G401 (cell line): ENCODE results near the gene AMIGO2. TPM values are rescaled to one million over a fixed set of nuclear protein-coding genes. Genes with fewer than 3 reads are reported as not detected.
A peak's percentile ranks its signal among the peaks of the same experiment; 100 is the strongest.
"Not testable (repeated sequence)": the region's sequence is repeated elsewhere in the genome, so short reads cannot be mapped to it uniquely, and the experiment has no call there.

Experiments
- DNase-seq: peaks from one replicate; pipeline ENCODE4 v3.0.0-alpha.2; 2015; ENCODE audit warnings: low spot score
- in situ Hi-C: cut with HindIII; loops from 2 replicates; pipeline ENCODE4 v1.10.0; 2016; ENCODE audit warnings: low sequenced_read_pairs, mixed read lengths
- total RNA-seq: library from RNA; depleted of rRNA; stranded (reverse); fragments of >200 nt; shearing (Covaris generic); gene quantifications from 2 replicates; pipeline ENCODE4 v1.2.3, GENCODE V29; 2014

AMIGO2 gene
- total RNA-seq, 1 experiment from 2014 or later = 186 TPM

- DNase-seq = no peak
- in situ Hi-C loops = no loop called here
Measured at GRCh38 chr12:47078733-47079467, 859 bp downstream of the AMIGO2 start.

- DNase-seq = no peak
- in situ Hi-C loops = no loop called here
Measured at GRCh38 chr12:47078086-47078395, 1.7 kb downstream of the AMIGO2 start.

GRCh38 chr12:47077206-47078085 lies 2.3 kb downstream of the AMIGO2 start:
- in situ Hi-C loops = no loop called here
- DNase-seq = no peak

GRCh38 chr12:47075192-47076084 lies 4.3 kb downstream of the AMIGO2 start:
- in situ Hi-C loops = no loop called here
- DNase-seq = peak; percentile 30

GRCh38 chr12:47074757-47075156 lies 5.0 kb downstream of the AMIGO2 start:
- in situ Hi-C loops = no loop called here
- DNase-seq = no peak

GRCh38 chr12:47073951-47074350 lies 5.8 kb downstream of the AMIGO2 start:
- in situ Hi-C loops = no loop called here
- DNase-seq = no peak

- in situ Hi-C loops = no loop called here
- DNase-seq = no peak
Measured at GRCh38 chr12:47071241-47071852, 8.4 kb downstream of the AMIGO2 start.

- DNase-seq = no peak
- in situ Hi-C loops = no loop called here
Measured at GRCh38 chr12:47070310-47070709, 9.4 kb downstream of the AMIGO2 start.

GRCh38 chr12:47068539-47068938 lies 11.2 kb downstream of the AMIGO2 start:
- in situ Hi-C loops = no loop called here
- peak; percentile 38 for DNase-seq

- in situ Hi-C loops = no loop called here
- DNase-seq = peak; percentile 57
Measured at GRCh38 chr12:47067771-47068431, 11.9 kb downstream of the AMIGO2 start.

GRCh38 chr12:47067176-47067575 lies 12.6 kb downstream of the AMIGO2 start:
- no peak for DNase-seq
- in situ Hi-C loops = no loop called here

GRCh38 chr12:47066278-47067025 lies 13.3 kb downstream of the AMIGO2 start:
- no peak for DNase-seq
- in situ Hi-C loops = no loop called here

- no peak for DNase-seq
- in situ Hi-C loops = no loop called here
Measured at GRCh38 chr12:47065546-47065945, 14.2 kb downstream of the AMIGO2 start.

- in situ Hi-C loops, DNase-seq: not testable (repeated sequence)
Measured at GRCh38 chr12:47058640-47059039, 21.1 kb downstream of the AMIGO2 start.

- DNase-seq, in situ Hi-C loops: not testable (repeated sequence)
Measured at GRCh38 chr12:47056944-47057343, 22.8 kb downstream of the AMIGO2 start.

- DNase-seq, in situ Hi-C loops: not testable (repeated sequence)
Measured at GRCh38 chr12:47055856-47056255, 23.9 kb downstream of the AMIGO2 start.

- no peak for DNase-seq
- in situ Hi-C loops = no loop called here
Measured at GRCh38 chr12:47054659-47055058, 25.1 kb downstream of the AMIGO2 start.

- DNase-seq = no peak
- in situ Hi-C loops = no loop called here
Measured at GRCh38 chr12:47053961-47054360, 25.8 kb downstream of the AMIGO2 start.
